GM12801 (cell line): ENCODE results near the gene FAM111A.

Experiments
- TF ChIP-seq, protein P1 (sequence below): IDR thresholded peaks from one replicate; pipeline ENCODE4 v1.5.1; 2011; ENCODE audit warnings: control low read depth; ENCODE audit not compliant: insufficient read length; ENCODE audit errors: extremely low read depth

FAM111A gene

DNA sequence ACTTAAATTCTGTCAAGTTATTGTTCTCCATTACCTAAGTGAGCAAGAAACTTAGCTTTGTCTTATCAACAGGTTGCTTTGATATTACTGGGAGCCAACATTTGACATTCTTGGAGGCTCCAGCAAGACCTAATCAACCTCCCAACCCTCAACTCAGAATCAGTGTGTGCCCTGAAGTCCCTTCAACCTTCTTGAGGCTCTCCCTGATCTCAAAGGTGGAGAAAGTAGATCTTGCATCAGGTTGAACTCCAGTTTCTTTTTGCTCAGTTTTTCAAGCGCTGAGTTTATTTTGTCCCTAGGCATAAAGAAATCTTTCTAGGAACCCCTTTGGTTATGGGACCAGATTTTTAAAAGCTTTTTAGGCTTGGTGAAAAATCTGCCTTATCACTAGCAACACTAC lies 1.4 kb downstream of the FAM111A start:
- TF ChIP-seq, protein P1, sequence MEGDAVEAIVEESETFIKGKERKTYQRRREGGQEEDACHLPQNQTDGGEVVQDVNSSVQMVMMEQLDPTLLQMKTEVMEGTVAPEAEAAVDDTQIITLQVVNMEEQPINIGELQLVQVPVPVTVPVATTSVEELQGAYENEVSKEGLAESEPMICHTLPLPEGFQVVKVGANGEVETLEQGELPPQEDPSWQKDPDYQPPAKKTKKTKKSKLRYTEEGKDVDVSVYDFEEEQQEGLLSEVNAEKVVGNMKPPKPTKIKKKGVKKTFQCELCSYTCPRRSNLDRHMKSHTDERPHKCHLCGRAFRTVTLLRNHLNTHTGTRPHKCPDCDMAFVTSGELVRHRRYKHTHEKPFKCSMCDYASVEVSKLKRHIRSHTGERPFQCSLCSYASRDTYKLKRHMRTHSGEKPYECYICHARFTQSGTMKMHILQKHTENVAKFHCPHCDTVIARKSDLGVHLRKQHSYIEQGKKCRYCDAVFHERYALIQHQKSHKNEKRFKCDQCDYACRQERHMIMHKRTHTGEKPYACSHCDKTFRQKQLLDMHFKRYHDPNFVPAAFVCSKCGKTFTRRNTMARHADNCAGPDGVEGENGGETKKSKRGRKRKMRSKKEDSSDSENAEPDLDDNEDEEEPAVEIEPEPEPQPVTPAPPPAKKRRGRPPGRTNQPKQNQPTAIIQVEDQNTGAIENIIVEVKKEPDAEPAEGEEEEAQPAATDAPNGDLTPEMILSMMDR, result no peak

DNA sequence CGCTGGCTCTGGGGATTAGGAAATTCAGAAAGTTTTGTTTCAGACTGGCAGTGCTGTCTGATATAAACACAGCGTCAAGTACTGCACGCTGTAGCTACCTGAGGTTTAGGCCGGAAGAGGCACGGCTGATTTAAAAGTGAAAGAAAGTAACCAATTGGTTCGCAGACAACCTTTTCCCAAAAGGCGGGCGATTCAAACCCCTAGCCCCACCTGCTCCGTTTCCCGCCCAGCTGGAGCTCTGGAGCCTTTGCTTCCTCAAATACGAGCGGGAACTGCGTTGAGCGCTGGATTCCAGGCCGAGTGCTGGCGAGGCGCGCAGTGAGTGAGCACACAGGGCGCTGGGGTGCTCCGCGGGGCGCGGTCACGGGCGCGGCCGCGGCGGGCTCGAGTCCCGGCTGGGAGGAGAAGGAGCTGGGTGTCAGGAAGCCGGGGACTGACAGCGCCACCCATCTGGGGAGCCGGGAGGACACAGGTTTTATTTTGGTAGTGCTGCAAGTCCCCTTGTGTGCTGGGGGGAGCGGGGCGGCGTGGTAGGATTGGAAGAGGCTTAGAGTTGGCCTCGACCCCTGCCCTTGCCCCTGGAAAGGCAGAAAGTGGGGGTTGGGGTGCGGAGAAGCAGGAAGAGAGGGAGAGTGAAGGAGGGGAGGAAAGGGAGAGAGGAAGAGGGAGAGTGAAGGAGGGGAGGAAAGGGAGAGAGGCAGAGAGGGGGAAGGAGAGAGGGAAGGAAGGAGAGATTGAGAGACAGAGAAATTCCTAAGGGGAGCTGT lies 2.1 kb downstream of the FAM111A start:
- TF ChIP-seq, protein P1, result no peak

DNA sequence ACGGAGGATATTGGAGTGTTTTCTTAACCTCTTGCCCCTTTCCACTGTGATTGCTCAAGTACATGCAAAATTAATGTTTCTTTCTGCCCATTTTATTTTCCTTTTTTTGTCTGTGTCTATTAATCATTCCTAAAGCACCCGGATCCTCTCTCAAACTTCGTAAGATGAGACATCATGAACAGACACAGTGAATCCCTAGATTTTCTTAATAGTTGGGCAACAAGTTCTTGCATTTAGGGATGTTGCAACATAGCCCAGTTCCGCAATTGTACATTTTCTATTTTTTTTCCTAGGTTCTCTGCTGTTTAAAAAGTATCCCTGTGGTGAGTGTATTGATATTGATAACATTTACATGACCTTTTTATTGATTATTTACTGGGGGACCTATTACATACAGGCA lies 2.9 kb downstream of the FAM111A start:
- TF ChIP-seq, protein P1, result no peak

DNA sequence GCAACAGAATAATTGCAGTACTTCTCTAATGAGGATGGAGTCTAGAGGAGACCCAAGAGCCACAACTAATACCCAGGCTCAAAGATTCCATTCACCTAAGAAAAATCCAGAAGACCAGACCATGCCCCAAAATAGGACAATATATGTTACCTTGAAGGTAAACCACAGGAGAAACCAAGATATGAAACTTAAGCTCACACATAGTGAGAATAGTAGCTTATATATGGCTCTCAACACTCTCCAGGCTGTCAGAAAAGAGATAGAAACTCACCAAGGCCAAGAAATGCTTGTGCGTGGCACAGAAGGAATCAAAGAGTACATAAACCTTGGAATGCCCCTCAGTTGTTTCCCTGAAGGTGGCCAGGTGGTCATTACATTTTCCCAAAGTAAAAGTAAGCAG lies 9.1 kb downstream of the FAM111A start:
- TF ChIP-seq, protein P1, result no peak

DNA sequence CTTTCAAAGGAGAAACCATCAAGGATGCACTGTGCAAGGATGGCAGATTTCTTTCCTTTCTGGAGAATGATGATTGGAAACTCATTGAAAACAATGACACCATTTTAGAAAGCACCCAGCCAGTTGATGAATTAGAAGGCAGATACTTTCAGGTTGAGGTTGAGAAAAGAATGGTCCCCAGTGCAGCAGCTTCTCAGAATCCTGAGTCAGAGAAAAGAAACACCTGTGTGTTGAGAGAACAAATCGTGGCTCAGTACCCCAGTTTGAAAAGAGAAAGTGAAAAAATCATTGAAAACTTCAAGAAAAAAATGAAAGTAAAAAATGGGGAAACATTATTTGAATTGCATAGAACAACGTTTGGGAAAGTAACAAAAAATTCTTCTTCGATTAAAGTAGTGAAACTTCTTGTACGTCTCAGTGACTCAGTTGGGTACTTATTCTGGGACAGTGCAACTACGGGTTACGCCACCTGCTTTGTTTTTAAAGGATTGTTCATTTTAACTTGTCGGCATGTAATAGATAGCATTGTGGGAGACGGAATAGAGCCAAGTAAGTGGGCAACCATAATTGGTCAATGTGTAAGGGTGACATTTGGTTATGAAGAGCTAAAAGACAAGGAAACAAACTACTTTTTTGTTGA lies 9.8 kb downstream of the FAM111A start:
- TF ChIP-seq, protein P1, result no peak

DNA sequence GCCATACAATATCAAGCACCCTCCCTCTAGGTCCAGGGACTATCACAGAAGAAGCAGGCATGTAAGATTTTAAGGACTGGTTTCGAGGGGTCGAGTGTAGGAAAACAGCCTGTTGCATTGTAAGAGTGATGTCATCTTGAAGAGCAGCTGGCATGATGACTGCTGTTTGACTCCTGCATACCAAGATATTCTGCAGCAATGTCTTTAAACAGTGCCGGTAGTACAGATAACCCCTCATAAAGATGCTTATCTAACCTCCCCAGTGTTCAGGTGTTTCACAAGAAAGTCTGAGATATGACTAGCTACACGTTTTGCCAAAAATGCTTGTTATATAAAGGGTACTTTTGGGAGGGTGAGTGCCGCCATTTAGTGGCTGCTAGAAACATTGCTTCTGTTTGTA lies 12.0 kb downstream of the FAM111A start:
- TF ChIP-seq, protein P1, result no peak

DNA sequence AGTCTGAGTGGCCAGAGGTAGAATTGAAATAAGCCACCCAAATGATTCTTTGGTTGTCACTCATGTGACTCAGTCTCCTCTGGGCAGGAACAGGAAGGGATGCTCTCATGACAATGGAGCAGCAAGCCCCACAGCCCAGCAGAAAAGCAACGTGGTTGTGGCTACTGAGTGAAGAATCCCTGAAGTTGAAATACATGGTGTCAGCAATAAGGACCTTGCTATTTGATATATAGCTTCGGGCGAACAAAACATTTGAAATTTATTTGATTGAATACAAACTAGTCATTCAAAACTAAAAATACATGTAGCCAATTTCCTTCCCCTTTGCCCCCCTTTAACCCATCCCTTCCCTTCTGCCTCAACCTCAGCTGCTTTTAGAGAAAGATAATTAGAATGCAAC lies 14.8 kb downstream of the FAM111A start:
- TF ChIP-seq, protein P1, result no peak
